Peyer's patch (tissue), 4 donors: ENCODE data around the gene BPGM.

Source experiments
- CTCF ChIP-seq, 6 experiments: fragments of 450-650 bp in 4 of 6; fragments of 200-600 bp in 2 of 6; sonication (generic) in 1 of 6; IDR thresholded peaks; one replicate each; pipeline ENCODE4 v1.5.1; 2017 to 2019; ENCODE audit warnings: antibody characterized with exemption in 6 of 6, mild to moderate bottlenecking in 3 of 6, moderate library complexity in 1 of 6
- POLR2A ChIP-seq, 2 donors: fragments of 450-650 bp; IDR thresholded peaks; one replicate each; pipeline ENCODE4 v1.5.1; 2017; ENCODE audit warnings: antibody characterized with exemption in 2 of 2, mild to moderate bottlenecking in 2 of 2, moderate library complexity in 2 of 2

- TF ChIP-seq CTCF (IDR thresholded peaks at IDR 0.05) = no peak
- no peak for TF ChIP-seq POLR2A (IDR thresholded peaks at IDR 0.05)
These were observed 10.6 kb upstream of the BPGM start for GRCh38 chr7:134636008-134636449.
